ENCODE results near the gene ST14.

DNA sequence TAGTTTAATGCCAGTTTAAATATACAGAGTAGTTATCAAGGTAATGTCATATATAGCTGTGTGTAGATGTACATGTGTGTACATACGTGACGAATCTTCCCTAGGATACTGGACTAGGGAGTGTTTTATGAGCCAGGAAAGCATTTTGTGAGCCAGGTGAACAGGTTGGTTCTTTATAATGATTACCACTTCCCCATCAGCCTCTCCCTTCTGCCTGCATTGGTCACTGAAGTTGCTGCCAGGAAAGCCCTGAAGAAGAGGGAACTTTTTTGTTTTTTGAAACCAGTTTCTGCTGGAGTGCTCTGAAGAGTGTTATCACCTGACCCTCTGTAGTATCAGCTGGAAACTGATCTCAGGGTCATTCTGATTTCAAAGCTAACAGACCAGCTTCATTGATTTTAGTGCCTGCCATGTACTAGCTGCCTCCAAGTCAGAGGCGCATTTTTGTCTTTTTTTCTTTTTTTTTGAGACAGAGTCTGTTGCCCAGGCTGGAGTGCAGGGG is 14.2 kb upstream of the ST14 start:
- TF ChIP-seq, protein P1, sequence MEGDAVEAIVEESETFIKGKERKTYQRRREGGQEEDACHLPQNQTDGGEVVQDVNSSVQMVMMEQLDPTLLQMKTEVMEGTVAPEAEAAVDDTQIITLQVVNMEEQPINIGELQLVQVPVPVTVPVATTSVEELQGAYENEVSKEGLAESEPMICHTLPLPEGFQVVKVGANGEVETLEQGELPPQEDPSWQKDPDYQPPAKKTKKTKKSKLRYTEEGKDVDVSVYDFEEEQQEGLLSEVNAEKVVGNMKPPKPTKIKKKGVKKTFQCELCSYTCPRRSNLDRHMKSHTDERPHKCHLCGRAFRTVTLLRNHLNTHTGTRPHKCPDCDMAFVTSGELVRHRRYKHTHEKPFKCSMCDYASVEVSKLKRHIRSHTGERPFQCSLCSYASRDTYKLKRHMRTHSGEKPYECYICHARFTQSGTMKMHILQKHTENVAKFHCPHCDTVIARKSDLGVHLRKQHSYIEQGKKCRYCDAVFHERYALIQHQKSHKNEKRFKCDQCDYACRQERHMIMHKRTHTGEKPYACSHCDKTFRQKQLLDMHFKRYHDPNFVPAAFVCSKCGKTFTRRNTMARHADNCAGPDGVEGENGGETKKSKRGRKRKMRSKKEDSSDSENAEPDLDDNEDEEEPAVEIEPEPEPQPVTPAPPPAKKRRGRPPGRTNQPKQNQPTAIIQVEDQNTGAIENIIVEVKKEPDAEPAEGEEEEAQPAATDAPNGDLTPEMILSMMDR (conservative IDR thresholded peaks at IDR 0.05): no peak
- no peak for TF ChIP-seq ZFX (IDR thresholded peaks at IDR 0.05)
